Tibial artery (tissue), 4 donors: ENCODE data around the gene HUNK.

ENCODE experiments used
- DNase-seq, 2 donors: peaks; one replicate each; pipeline ENCODE4 v3.0.0-alpha.2; 2019
- H3K27ac ChIP-seq, 2 donors: fragments of 200-600 bp; sonication (generic) in 1 of 2; 1 replicate in 1 of 2; 2 replicates in 1 of 2; pipeline ENCODE4 v1.5.1; 2018 to 2019; ENCODE audit warnings: mild to moderate bottlenecking in 1 of 2
- H3K27me3 ChIP-seq, 2 donors: fragments of 200-600 bp; sonication (generic) in 1 of 2; one replicate each; pipeline versions ENCODE4 v1.5.1 to v1.6.0; 2016 to 2019
- H3K36me3 ChIP-seq, 3 donors: fragments of 200-600 bp; sonication (generic) in 2 of 3; one replicate each; pipeline ENCODE4 v1.5.1; 2016 to 2019; ENCODE audit warnings: mild to moderate bottlenecking in 2 of 3
- H3K4me1 ChIP-seq, 4 donors: fragments of 200-600 bp; sonication (generic) in 2 of 4; 1 replicate in 3 of 4; 2 replicates in 1 of 4; pipeline ENCODE4 v1.5.1; 2016 to 2019
- H3K4me3 ChIP-seq, 2 donors: fragments of 200-600 bp; sonication (generic) in 1 of 2; 1 replicate in 1 of 2; 2 replicates in 1 of 2; pipeline ENCODE4 v1.5.1; 2018 to 2019; ENCODE audit warnings: mild to moderate bottlenecking in 2 of 2
- H3K9me3 ChIP-seq, 3 donors: fragments of 200-600 bp; sonication (generic) in 1 of 3; one replicate each; pipeline ENCODE4 v1.5.1; 2016 to 2019
- CTCF ChIP-seq, 2 experiments: fragments of 200-600 bp in 1 of 2; fragments of 450-650 bp in 1 of 2; IDR thresholded peaks; one replicate each; pipeline ENCODE4 v1.5.1; 2017 to 2019; ENCODE audit warnings: antibody characterized with exemption in 2 of 2, mild to moderate bottlenecking in 1 of 2, moderate library complexity in 1 of 2
- intact Hi-C: fragments of 100-400 bp; cut with DNase I; formaldehyde crosslinking; loops from one replicate; pipeline ENCODE4 v1.15.0; 2023; ENCODE audit warnings: low total_unique reads

HUNK gene

GRCh38 chr21:31931644-31932469, 59.0 kb downstream of the HUNK start:
- TF ChIP-seq CTCF (IDR thresholded peaks at IDR 0.05): no peak
- DNase-seq: no peak
- Histone ChIP-seq H3K9me3 (no peaks in the 10 kb centered on the region), H3K27ac (no peak overlapping the region), H3K36me3 (no peaks in the 10 kb centered on the region), H3K4me1 (no peaks in the 10 kb centered on the region), H3K4me3 (no peak overlapping the region), H3K27me3 (peaks cover 0 to 3% of the 10 kb centered on the region in 2 donors)
- intact Hi-C loops: no loop called here

DNA sequence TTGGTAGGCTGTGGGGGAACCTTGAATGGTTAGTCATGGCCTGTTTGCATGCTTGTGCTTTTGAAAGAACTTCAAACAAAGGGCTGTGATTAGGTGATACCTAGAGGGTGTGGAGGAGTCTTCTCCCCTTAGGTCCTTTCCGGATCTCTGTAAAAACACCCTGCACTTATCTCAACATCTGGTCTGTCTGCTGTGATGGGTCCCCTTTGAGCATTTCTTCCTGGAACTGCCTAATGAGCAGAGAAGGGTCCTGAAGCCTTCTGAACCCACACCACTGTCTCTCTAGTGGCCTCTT, 59.6 kb downstream of the HUNK start:
- Histone ChIP-seq H3K27ac (no peak overlapping the region), H3K4me1 (no peaks in the 10 kb centered on the region), H3K4me3 (no peak overlapping the region), H3K36me3 (no peaks in the 10 kb centered on the region), H3K27me3 (peaks cover 0 to 3% of the 10 kb centered on the region in 2 donors), H3K9me3 (no peaks in the 10 kb centered on the region)
- TF ChIP-seq CTCF (IDR thresholded peaks at IDR 0.05): no peak
- DNase-seq: no peak
- intact Hi-C loops: no loop called here

GRCh38 chr21:31937303-31937702, 64.5 kb downstream of the HUNK start:
- H3K36me3 ChIP-seq: no peaks in the 10 kb centered on the region
- intact Hi-C loops: no loop called here

DNA sequence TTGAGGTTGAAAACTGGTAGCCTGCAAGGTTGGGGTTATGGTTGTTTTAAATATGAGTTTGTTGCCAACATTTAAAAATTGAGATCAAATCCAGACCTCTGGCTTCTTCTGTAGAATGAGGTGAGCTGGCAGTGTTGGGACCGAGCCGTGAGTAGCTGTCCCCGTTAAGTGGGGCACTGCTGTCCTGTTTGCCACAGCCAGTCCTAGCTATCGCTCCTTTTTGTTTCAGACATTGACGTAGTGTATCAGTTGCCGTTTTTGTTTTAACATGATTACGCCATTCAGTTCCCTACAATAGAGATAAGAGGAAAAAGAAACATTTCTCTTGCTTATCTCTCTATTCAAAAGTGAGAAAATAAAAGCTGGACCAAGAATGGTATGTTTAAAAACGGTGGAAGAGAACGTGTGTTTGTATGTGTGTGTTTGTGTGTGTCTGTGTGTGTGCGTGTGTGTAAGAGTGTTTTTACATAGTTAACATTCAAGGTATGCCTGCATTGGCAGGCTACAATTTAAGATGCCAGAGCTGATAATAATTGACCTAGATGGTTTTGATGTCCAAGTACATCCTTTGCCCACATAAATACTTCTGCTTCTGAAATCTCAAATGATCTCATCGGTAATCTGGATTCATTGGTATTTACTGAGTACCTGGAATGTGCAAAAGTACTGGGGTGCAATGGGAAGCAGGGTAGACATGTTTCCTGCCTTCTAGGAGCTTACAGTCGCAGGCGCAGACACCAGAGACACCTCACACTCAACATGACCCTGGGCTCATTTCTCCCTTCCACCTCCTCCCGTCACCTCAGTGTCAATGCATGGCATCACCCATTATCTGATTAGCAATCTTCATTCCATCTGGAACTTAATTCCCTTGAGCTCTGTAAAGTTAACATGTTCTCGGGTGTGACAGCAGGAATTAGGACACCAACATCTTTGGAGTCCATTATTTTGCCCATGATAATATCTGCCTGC, 65.8 kb downstream of the HUNK start:
- Histone ChIP-seq H3K36me3 (no peaks in the 10 kb centered on the region), H3K9me3 (no peaks in the 10 kb centered on the region), H3K4me3 (no peak overlapping the region), H3K4me1 (no peaks in the 10 kb centered on the region), H3K27me3 (peaks cover 0 to 4% of the 10 kb centered on the region in 2 donors), H3K27ac (no peak overlapping the region)
- no peak for TF ChIP-seq CTCF (IDR thresholded peaks at IDR 0.05)
- intact Hi-C loops: no loop called here
- no peak for DNase-seq

More at GRCh38 chr21:31937303-31937702, 64.5 kb downstream of the HUNK start:
- DNase-seq: no peak
- H3K27ac ChIP-seq: no peak overlapping the region
- peaks cover 0 to 6% of the 10 kb centered on the region in 2 donors for H3K27me3 ChIP-seq
- TF ChIP-seq CTCF (IDR thresholded peaks at IDR 0.05): no peak
- H3K4me1 ChIP-seq: no peaks in the 10 kb centered on the region
- no peak overlapping the region for H3K4me3 ChIP-seq
- H3K9me3 ChIP-seq: no peaks in the 10 kb centered on the region

- Histone ChIP-seq H3K4me1 (no peaks in the 10 kb centered on the region), H3K9me3 (no peaks in the 10 kb centered on the region), H3K36me3 (no peaks in the 10 kb centered on the region), H3K27me3 (peaks cover 0 to 4% of the 10 kb centered on the region in 2 donors), H3K4me3 (no peak overlapping the region), H3K27ac (no peak overlapping the region)
- DNase-seq: no peak
- no peak for TF ChIP-seq CTCF (IDR thresholded peaks at IDR 0.05)
- intact Hi-C loops: no loop called here
Measured at GRCh38 chr21:31941694-31942093, 68.9 kb downstream of the HUNK start.
